Limb (tissue), 2 donors: Measurements from ENCODE around the gene DAND5.

ENCODE experiments used
- DNase-seq, 2 donors: peaks; one replicate each; pipeline ENCODE4 v3.0.0-alpha.2; 2016; ENCODE audit errors: extremely low spot score in 2 of 2

DAND5 gene

DNA sequence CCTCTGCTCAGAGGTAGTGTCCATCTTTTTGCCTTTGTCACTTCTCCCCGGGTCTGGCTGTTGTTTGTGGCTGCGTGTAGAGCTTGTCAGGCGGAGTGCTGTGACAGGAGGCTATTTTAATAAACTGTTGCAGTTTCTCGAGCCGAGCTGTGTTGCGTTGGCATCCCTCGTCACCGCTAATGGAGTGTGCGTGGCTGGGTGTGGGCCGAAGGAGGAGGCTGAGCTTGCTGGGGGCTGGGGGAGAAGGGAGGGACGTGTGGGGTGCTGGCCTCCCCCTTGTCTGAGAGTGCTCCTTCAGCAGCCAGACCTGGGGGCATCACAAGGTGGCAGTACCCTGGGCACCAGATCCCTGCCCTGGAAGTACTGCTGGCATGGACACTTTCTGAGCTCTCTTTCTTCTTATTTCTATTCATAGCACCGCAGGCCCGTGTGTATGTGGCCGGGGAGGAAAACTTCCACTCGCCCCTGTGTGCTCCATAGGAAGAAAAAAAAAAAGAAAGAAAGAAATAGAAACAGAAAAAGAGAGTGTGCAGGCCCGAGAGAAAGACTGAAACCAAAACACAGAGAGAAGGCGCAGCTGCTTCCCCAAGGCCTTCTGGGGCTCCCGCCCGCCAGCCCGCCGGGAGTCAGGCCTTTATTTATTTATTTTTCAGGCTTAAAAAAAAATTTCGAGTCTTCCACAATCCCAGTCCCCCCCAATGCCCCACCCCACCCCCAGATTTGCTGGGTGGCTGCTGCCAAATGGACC, 52.9 kb downstream of the DAND5 start:
- peak in 1 of 2 donors; percentile 51 for DNase-seq

DNA sequence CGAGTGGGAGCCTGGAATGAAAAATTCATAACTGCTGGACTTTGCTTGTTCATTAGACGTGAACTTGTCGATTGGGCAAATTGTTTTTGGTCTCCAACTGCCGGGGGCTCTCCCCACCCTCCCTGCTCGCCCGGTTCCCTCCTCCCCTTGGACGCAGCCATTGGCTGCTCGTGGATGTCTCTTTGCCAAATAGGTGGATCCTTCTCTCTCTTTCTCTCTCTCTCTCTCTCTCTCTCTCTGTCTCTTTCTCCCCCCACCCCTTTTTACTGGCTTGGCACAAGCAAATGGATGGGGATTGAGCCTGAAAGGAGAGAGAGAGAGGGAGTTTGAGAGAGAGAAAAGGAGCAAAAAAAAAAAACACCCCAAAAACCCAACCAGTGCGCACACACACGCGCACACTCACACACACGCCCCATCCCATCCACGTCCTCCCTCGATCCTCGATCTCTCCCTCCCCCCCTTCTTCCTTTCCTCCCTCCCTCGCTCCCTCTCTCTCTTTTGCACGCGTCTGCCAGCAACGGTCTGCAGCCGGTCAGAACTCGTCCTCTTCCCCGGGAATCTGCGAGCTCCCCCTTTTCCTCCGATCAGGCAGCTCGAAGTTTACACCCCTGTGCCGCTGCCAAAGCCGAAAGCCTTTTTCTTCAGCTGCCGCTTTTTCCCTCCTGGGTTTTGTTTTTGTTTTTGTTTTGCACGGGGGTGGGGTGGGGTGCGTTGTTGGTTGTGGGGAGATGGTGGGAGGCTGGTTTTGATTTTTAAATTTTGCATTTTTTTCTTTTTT, 53.7 kb downstream of the DAND5 start:
- peak; percentile 85 to 92 for DNase-seq

DNA sequence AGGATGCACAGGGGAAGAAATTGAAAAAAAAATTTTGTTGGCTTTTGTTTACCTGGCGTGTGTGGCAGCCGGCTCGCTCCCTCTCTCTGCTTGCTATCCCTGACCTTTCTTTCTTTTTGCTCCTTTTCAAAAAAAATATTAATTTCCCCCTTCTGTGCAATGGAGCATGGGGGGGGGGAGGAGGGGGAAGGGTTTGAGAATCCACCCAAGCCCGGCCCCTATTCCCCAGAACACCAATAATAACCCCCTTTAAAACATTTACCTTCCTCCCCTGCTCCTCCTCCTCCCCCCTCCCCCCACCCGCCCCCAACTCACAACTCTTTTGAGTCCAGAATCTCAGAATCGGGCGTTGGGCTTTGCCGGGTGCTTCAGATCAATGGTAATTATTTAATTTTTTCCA, 54.3 kb downstream of the DAND5 start:
- peak in 1 of 2 donors; percentile 58 for DNase-seq
